Central memory CD8-positive, alpha-beta T cell (primary cell): ENCODE results near the gene TSHB.
"Not testable (repeated sequence)": the region's sequence is repeated elsewhere in the genome, so short reads cannot be mapped to it uniquely, and the experiment has no call there.

Source experiments
- ATAC-seq: fragments of 150-1000 bp; cut with Tn5 transposase; replicated peaks from 2 replicates; pipeline ENCODE4 v1.10.0; 2022; ENCODE audit warnings: mild to moderate bottlenecking, moderate FRiP score, moderate number of reproducible peaks; ENCODE audit not compliant: poor library complexity, severe bottlenecking; ENCODE audit errors: extremely low read depth
- DNase-seq, 2 donors: peaks; one replicate each; pipeline ENCODE4 v3.0.0; 2021; ENCODE audit warnings: low spot score in 2 of 2
- H3K27ac Mint-ChIP-seq: one replicate; pipeline ENCODE4 v1.8.0; 2022; ENCODE audit warnings: low read depth, mild to moderate bottlenecking, moderate library complexity, mixed read lengths
- H3K27me3 Mint-ChIP-seq: one replicate; pipeline ENCODE4 v1.8.0; 2022; ENCODE audit warnings: mixed read lengths
- H3K36me3 Mint-ChIP-seq: one replicate; pipeline ENCODE4 v1.8.0; 2022; ENCODE audit warnings: mild to moderate bottlenecking, moderate library complexity, mixed read lengths; ENCODE audit not compliant: insufficient read depth
- H3K4me1 Mint-ChIP-seq: one replicate; pipeline ENCODE4 v1.8.0; 2022; ENCODE audit warnings: mixed read lengths
- H3K4me3 Mint-ChIP-seq: one replicate; pipeline ENCODE4 v1.8.0; 2022; ENCODE audit warnings: mild to moderate bottlenecking, moderate library complexity, mixed read lengths
- H3K9me3 Mint-ChIP-seq: one replicate; pipeline ENCODE4 v1.8.0; 2022; ENCODE audit warnings: mixed read lengths

The TSHB gene

GRCh38 chr1:115029526-115029925 is at the start of gene TSHB:
Gene TSHB (plus strand): TSS chr1:115029826. CDS start chr1:115033363, 3,537 bp downstream.
- Mint-ChIP-seq H3K27me3 (peaks cover 18% of the 10 kb centered on the region), H3K4me1 (no peaks in the 10 kb centered on the region), H3K36me3 (peaks cover 1% of the 10 kb centered on the region), H3K9me3 (no peaks in the 10 kb centered on the region), H3K4me3 (no peak within 1 kb of the TSS), H3K27ac (no peak within 1 kb of the TSS)
- ATAC-seq (no peak), DNase-seq (no peak)

- ATAC-seq = no peak
- H3K36me3 Mint-ChIP-seq = no peaks in the 10 kb centered on the region
- H3K9me3 Mint-ChIP-seq = peaks cover 13% of the 10 kb centered on the region
- H3K4me1 Mint-ChIP-seq = peaks cover 4% of the 10 kb centered on the region
- DNase-seq = no peak
- H3K27me3 Mint-ChIP-seq = peaks cover 24% of the 10 kb centered on the region
- H3K27ac Mint-ChIP-seq = no peak overlapping the region
- no peak overlapping the region for H3K4me3 Mint-ChIP-seq
Observed at GRCh38 chr1:114982251-114982650, 47.4 kb upstream of the TSHB start.

GRCh38 chr1:114986286-114986685 is 43.3 kb upstream of the TSHB start:
- H3K27me3 Mint-ChIP-seq = peaks cover 42% of the 10 kb centered on the region
- peaks cover 19% of the 10 kb centered on the region for H3K9me3 Mint-ChIP-seq
- no peak overlapping the region for H3K27ac Mint-ChIP-seq

GRCh38 chr1:114988095-114988494 is 41.5 kb upstream of the TSHB start:
- H3K36me3 Mint-ChIP-seq = no peaks in the 10 kb centered on the region
- H3K27me3 Mint-ChIP-seq = peaks cover 42% of the 10 kb centered on the region
- H3K4me1 Mint-ChIP-seq = no peaks in the 10 kb centered on the region
- DNase-seq = no peak
- H3K4me3 Mint-ChIP-seq = no peak overlapping the region
- no peak for ATAC-seq
- no peak overlapping the region for H3K27ac Mint-ChIP-seq
- H3K9me3 Mint-ChIP-seq = peaks cover 7% of the 10 kb centered on the region

More at GRCh38 chr1:114986286-114986685, 43.3 kb upstream of the TSHB start:
- DNase-seq = no peak
- H3K4me3 Mint-ChIP-seq = no peak overlapping the region
- H3K36me3 Mint-ChIP-seq = no peaks in the 10 kb centered on the region
- ATAC-seq = no peak
- H3K4me1 Mint-ChIP-seq = no peaks in the 10 kb centered on the region

GRCh38 chr1:114997510-114998289 is 31.9 kb upstream of the TSHB start:
- Mint-ChIP-seq H3K36me3 (peaks cover 1% of the 10 kb centered on the region), H3K9me3 (no peaks in the 10 kb centered on the region), H3K27me3 (peaks cover 7% of the 10 kb centered on the region), H3K4me1 (no peaks in the 10 kb centered on the region), H3K27ac (no peak overlapping the region), H3K4me3 (no peak overlapping the region)
- ATAC-seq (no peak), DNase-seq (no peak)

GRCh38 chr1:115006191-115006590 is 23.4 kb upstream of the TSHB start:
- no peaks in the 10 kb centered on the region for H3K9me3 Mint-ChIP-seq
- no peak overlapping the region for H3K27ac Mint-ChIP-seq
- DNase-seq (no peak), ATAC-seq (no peak)
- H3K27me3 Mint-ChIP-seq = peaks cover 47% of the 10 kb centered on the region
- peaks cover 1% of the 10 kb centered on the region for H3K36me3 Mint-ChIP-seq
- no peak overlapping the region for H3K4me3 Mint-ChIP-seq
- H3K4me1 Mint-ChIP-seq = no peaks in the 10 kb centered on the region

- Mint-ChIP-seq H3K4me3 (no peak overlapping the region), H3K27me3 (peaks cover 11% of the 10 kb centered on the region), H3K36me3 (peaks cover 2% of the 10 kb centered on the region), H3K9me3 (no peaks in the 10 kb centered on the region), H3K4me1 (no peaks in the 10 kb centered on the region), H3K27ac (no peak overlapping the region)
- DNase-seq (no peak), ATAC-seq (no peak)
Observed at GRCh38 chr1:115012006-115012405, 17.6 kb upstream of the TSHB start.

- Mint-ChIP-seq H3K4me1 (no peaks in the 10 kb centered on the region), H3K36me3 (peaks cover 2% of the 10 kb centered on the region), H3K27me3 (peaks cover 7% of the 10 kb centered on the region), H3K4me3 (no peak overlapping the region), H3K9me3 (no peaks in the 10 kb centered on the region), H3K27ac (no peak overlapping the region)
- DNase-seq = no peak
- no peak for ATAC-seq
Observed at GRCh38 chr1:115012434-115012833, 17.2 kb upstream of the TSHB start.

GRCh38 chr1:115013792-115014191 is 15.8 kb upstream of the TSHB start:
- no peak for ATAC-seq

GRCh38 chr1:115019549-115019948 is 10.1 kb upstream of the TSHB start:
- not testable (repeated sequence) for H3K4me1 Mint-ChIP-seq, H3K27ac Mint-ChIP-seq, DNase-seq, H3K4me3 Mint-ChIP-seq, H3K9me3 Mint-ChIP-seq, ATAC-seq, H3K36me3 Mint-ChIP-seq
- peaks cover 37% of the 10 kb centered on the region for H3K27me3 Mint-ChIP-seq

More at GRCh38 chr1:115013792-115014191, 15.8 kb upstream of the TSHB start:
- Mint-ChIP-seq H3K4me3 (no peak overlapping the region), H3K27ac (no peak overlapping the region), H3K9me3 (no peaks in the 10 kb centered on the region), H3K27me3 (peaks cover 6% of the 10 kb centered on the region), H3K36me3 (peaks cover 2% of the 10 kb centered on the region), H3K4me1 (no peaks in the 10 kb centered on the region)
- DNase-seq = no peak

GRCh38 chr1:115021145-115021544 is 8.5 kb upstream of the TSHB start:
- Mint-ChIP-seq H3K36me3 (peaks cover 2% of the 10 kb centered on the region), H3K27ac (no peak overlapping the region), H3K4me3 (no peak overlapping the region), H3K9me3 (no peaks in the 10 kb centered on the region), H3K27me3 (peaks cover 37% of the 10 kb centered on the region), H3K4me1 (no peaks in the 10 kb centered on the region)
- DNase-seq (no peak), ATAC-seq (no peak)

GRCh38 chr1:115023593-115023992 is 6.0 kb upstream of the TSHB start:
- ATAC-seq (no peak), DNase-seq (no peak)
- H3K4me1 Mint-ChIP-seq = no peaks in the 10 kb centered on the region
- H3K27me3 Mint-ChIP-seq = peaks cover 40% of the 10 kb centered on the region
- H3K9me3 Mint-ChIP-seq = no peaks in the 10 kb centered on the region
- no peak overlapping the region for H3K4me3 Mint-ChIP-seq
- H3K36me3 Mint-ChIP-seq = peaks cover 2% of the 10 kb centered on the region
- no peak overlapping the region for H3K27ac Mint-ChIP-seq

GRCh38 chr1:115031595-115031994 is 2.0 kb downstream of the TSHB start:
- Mint-ChIP-seq H3K4me3 (no peak overlapping the region), H3K9me3 (no peaks in the 10 kb centered on the region), H3K4me1 (no peaks in the 10 kb centered on the region), H3K27ac (no peak overlapping the region), H3K27me3 (peaks cover 20% of the 10 kb centered on the region), H3K36me3 (peaks cover 1% of the 10 kb centered on the region)
- DNase-seq (no peak), ATAC-seq (no peak)
